Esophagus muscularis mucosa (tissue), 4 donors: ENCODE data around the gene CGB7. TPM values are rescaled to one million over a fixed set of nuclear protein-coding genes. Genes with fewer than 3 reads are reported as not detected.
"Not testable (repeated sequence)": the region's sequence is repeated elsewhere in the genome, so short reads cannot be mapped to it uniquely, and the experiment has no call there.

Source experiments
- DNase-seq: peaks from one replicate; pipeline ENCODE4 v3.0.0-alpha.2; 2017; ENCODE audit errors: extremely low spot score
- H3K27ac ChIP-seq, 4 donors: fragments of 200-600 bp; sonication (generic); replicated peaks in 1 of 4; 1 replicate in 3 of 4; 2 replicates in 1 of 4; pipeline ENCODE4 v1.5.1; 2016 to 2019; ENCODE audit warnings: mild to moderate bottlenecking in 1 of 4
- H3K27me3 ChIP-seq, 4 donors: fragments of 200-600 bp; sonication (generic); one replicate each; pipeline versions ENCODE4 v1.5.1 to v1.6.0; 2016 to 2019
- H3K36me3 ChIP-seq, 4 donors: fragments of 200-600 bp; sonication (generic); one replicate each; pipeline ENCODE4 v1.5.1; 2016 to 2019
- H3K4me1 ChIP-seq, 4 donors: fragments of 200-600 bp; sonication (generic); one replicate each; pipeline ENCODE4 v1.5.1; 2016 to 2019
- H3K4me3 ChIP-seq, 4 donors: fragments of 200-600 bp; sonication (generic); 1 replicate in 2 of 4; 2 replicates in 2 of 4; pipeline ENCODE4 v1.5.1; 2016 to 2019; ENCODE audit warnings: mild to moderate bottlenecking in 4 of 4, moderate library complexity in 1 of 4
- H3K9me3 ChIP-seq, 4 donors: fragments of 200-600 bp; sonication (generic); 1 replicate in 3 of 4; 2 replicates in 1 of 4; pipeline ENCODE4 v1.5.1; 2016 to 2019
- EP300 ChIP-seq: sonication (generic); formaldehyde crosslinking; IDR thresholded peaks from one replicate; pipeline ENCODE4 v1.6.1; 2017; ENCODE audit warnings: antibody characterized with exemption
- POLR2A ChIP-seq: fragments of 450-650 bp; IDR thresholded peaks from one replicate; pipeline ENCODE4 v1.6.1; 2017; ENCODE audit warnings: antibody characterized with exemption, moderate library complexity, mild to moderate bottlenecking, low read depth
- POLR2AphosphoS5 ChIP-seq, 2 donors: sonication (generic); formaldehyde crosslinking; IDR thresholded peaks; one replicate each; pipeline ENCODE4 v1.6.1; 2017; ENCODE audit warnings: antibody characterized with exemption in 2 of 2
- WGBS: methylation state at CpG from one replicate; pipeline ENCODE4 v1.1.5; 2018; 5-methylcytosine and 5-hydroxymethylcytosine counted together
- intact Hi-C: fragments of 100-400 bp; cut with DNase I; formaldehyde crosslinking; loops from one replicate; pipeline ENCODE4 v1.15.1; 2023
- total RNA-seq, 4 donors: library from RNA; depleted of rRNA; stranded (reverse); fragments of >200 nt; gene quantifications; one replicate each; pipeline versions ENCODE4 v1.1.0 to v1.2.1, GENCODE V29; 2016
- TF ChIP-seq, protein P1 (sequence below), 3 experiments: fragments of 200-600 bp in 2 of 3; fragments of 450-650 bp in 1 of 3; sonication (generic) in 2 of 3; IDR thresholded peaks; one replicate each; pipeline ENCODE4 v1.5.1; 2017 to 2019; ENCODE audit warnings: antibody characterized with exemption in 3 of 3, mild to moderate bottlenecking in 2 of 3, moderate library complexity in 1 of 3

The CGB7 gene
- total RNA-seq, 4 donors from 2014 or later = not detected

DNA sequence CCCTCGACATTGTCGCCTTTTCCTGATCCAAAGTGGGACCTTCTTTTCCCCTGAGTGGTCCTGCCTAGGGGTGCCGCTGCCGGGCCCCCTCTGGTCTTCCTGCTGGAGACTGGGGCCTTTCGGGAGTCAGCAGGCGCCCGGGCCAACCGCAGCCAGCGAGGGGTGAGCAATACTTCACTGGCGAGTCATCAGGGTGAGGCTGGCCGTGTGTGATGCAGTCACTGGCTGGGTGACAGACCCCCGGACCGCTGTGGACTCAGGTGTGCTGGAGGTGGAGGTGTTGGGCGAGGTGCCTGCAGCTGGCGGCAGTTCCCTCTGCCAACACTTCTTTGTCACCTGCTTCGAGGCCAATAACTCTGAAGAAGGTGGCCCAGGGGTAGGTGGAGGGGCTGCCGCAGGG is 15.4 kb downstream of the CGB7 start:
- H3K9me3 ChIP-seq = no peaks in the 10 kb centered on the region
- 80% methylated on average over 15 of the region's 17 CpGs for WGBS
- DNase-seq = no peak
- H3K27ac ChIP-seq = no peak overlapping the region
- H3K27me3 ChIP-seq = no peaks in the 10 kb centered on the region
- no peak overlapping the region for H3K4me3 ChIP-seq
- no peak for TF ChIP-seq EP300
- no peak for TF ChIP-seq POLR2AphosphoS5 (IDR thresholded peaks at IDR 0.05)
- TF ChIP-seq POLR2A = no peak
- TF ChIP-seq, protein P1, sequence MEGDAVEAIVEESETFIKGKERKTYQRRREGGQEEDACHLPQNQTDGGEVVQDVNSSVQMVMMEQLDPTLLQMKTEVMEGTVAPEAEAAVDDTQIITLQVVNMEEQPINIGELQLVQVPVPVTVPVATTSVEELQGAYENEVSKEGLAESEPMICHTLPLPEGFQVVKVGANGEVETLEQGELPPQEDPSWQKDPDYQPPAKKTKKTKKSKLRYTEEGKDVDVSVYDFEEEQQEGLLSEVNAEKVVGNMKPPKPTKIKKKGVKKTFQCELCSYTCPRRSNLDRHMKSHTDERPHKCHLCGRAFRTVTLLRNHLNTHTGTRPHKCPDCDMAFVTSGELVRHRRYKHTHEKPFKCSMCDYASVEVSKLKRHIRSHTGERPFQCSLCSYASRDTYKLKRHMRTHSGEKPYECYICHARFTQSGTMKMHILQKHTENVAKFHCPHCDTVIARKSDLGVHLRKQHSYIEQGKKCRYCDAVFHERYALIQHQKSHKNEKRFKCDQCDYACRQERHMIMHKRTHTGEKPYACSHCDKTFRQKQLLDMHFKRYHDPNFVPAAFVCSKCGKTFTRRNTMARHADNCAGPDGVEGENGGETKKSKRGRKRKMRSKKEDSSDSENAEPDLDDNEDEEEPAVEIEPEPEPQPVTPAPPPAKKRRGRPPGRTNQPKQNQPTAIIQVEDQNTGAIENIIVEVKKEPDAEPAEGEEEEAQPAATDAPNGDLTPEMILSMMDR (IDR thresholded peaks at IDR 0.05) = no peak
- no peaks in the 10 kb centered on the region for H3K4me1 ChIP-seq
- no peaks in the 10 kb centered on the region for H3K36me3 ChIP-seq
- intact Hi-C loops = no loop called here

GRCh38 chr19:49039736-49040135 is 17.8 kb downstream of the CGB7 start:
- H3K4me1 ChIP-seq, H3K4me3 ChIP-seq, H3K27ac ChIP-seq, H3K27me3 ChIP-seq, intact Hi-C loops, DNase-seq, H3K9me3 ChIP-seq, H3K36me3 ChIP-seq: not testable (repeated sequence)
- WGBS = 81% methylated on average over 9 of the region's 9 CpGs

DNA sequence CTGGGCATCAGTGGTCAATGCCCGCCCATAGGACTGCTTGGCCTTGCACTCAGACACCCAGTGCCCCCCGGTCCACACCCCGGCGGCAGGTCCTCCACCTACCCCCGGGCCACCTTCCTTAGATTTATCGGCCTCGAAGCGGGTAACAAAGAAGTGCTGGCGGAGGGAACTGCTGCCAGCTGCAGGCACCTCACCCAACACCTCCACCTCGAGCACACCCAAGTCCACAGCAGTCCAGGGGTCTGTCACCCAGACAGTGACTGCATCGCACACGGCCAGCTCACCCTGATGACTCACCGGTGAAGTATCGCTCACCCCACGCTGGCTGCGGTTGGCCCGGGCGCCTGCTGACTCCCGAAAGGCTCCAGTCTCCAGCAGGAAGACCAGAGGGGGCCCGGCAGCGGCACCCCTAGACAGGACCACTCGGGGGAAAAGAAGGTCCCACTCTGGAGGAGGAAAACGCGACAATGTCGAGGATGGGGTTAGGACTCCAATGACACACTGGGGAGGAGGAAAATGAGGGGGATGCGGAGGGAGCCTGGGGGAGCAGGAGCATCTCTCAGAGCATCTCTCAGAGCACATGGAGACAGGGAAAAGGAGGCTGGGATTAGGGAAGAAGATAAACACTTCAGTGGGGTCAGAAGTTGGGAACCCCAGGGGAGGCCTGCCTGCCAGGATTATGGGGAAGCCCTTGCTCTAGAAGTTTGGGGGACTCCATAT is 18.8 kb downstream of the CGB7 start:
- H3K4me3 ChIP-seq, H3K4me1 ChIP-seq, H3K27me3 ChIP-seq, H3K36me3 ChIP-seq, H3K9me3 ChIP-seq, intact Hi-C loops, H3K27ac ChIP-seq, DNase-seq: not testable (repeated sequence)
- 85% methylated on average over 14 of the region's 26 CpGs for WGBS

GRCh38 chr19:49038111-49038510 is 19.4 kb downstream of the CGB7 start:
- intact Hi-C loops, DNase-seq, H3K27me3 ChIP-seq, H3K4me1 ChIP-seq, H3K4me3 ChIP-seq, H3K36me3 ChIP-seq, H3K27ac ChIP-seq, H3K9me3 ChIP-seq: not testable (repeated sequence)
- 97% methylated on average over 6 of the region's 8 CpGs for WGBS

DNA sequence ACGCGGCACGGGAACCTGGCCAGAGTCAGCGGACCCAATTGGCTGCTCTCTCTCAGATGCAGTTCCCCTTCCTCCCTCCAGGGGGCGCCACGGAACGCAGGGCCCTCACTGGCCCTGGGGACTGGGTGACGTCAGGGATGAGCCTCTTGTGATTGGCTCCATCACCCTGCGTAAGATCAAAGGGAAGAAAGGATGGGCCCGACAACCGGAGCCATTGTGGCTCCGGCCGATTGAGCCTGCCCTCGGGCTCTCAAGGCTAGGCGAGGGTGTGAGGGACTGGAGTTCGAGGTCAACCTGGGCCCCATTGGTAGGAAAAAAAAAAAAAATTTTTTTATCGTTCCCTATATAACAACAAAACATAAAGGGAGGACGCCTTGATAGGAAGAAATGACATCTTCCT is 20.7 kb downstream of the CGB7 start, which contains the start of gene CGB1:
Gene CGB1, minus strand, starts transcription at position 81 of the 400 bp plus-strand sequence. CDS start 184 bp downstream, outside the sequence.
- H3K27ac ChIP-seq, H3K36me3 ChIP-seq, H3K27me3 ChIP-seq, H3K4me3 ChIP-seq, H3K9me3 ChIP-seq, H3K4me1 ChIP-seq, intact Hi-C loops, DNase-seq: not testable (repeated sequence)
- TF ChIP-seq, protein P1 (IDR thresholded peaks at IDR 0.05) = peak in 1 of 3 experiments; percentile 10
- WGBS = 58% methylated on average over 16 of the region's 18 CpGs

GRCh38 chr19:49031642-49032301 is 25.8 kb downstream of the CGB7 start, which contains the start of gene CGB2:
Gene CGB2, plus strand, starts transcription at chr19:49031890. Its CDS starts 206 bp downstream, at chr19:49032096.
- DNase-seq, H3K9me3 ChIP-seq, H3K4me3 ChIP-seq, H3K4me1 ChIP-seq, H3K27me3 ChIP-seq, H3K36me3 ChIP-seq, intact Hi-C loops, H3K27ac ChIP-seq: not testable (repeated sequence)
- WGBS = 17% methylated on average over 24 of the region's 28 CpGs
- TF ChIP-seq, protein P1 (IDR thresholded peaks at IDR 0.05) = peak in 1 of 3 experiments; percentile 17

DNA sequence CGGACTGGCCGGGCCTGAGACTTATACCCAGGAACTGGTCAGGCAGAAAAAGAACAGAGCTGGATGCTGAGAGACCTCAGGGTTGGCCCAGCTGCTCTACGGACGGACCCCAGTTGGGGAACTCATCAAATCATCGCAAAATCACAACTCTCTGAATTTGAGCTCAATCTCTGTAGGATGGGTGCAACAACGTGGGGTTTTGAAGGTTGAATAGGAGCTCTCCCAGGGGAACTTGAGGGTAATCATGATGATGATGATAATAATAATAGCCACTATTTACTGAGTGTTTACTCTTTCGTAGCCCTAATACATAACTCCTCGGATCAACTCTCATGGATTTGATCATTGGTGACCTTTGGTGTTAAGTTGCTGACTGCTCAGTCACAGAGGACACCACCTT is 27.2 kb downstream of the CGB7 start:
- H3K36me3 ChIP-seq, H3K27me3 ChIP-seq, H3K9me3 ChIP-seq, H3K27ac ChIP-seq, intact Hi-C loops, H3K4me3 ChIP-seq, H3K4me1 ChIP-seq, DNase-seq: not testable (repeated sequence)
- 80% methylated on average over 2 of the region's 8 CpGs for WGBS

- H3K27me3 ChIP-seq, H3K4me1 ChIP-seq, H3K27ac ChIP-seq, H3K9me3 ChIP-seq, DNase-seq, H3K36me3 ChIP-seq, H3K4me3 ChIP-seq, intact Hi-C loops: not testable (repeated sequence)
- 88% methylated on average over 13 of the region's 14 CpGs for WGBS
Observed at GRCh38 chr19:49029749-49030148, 27.8 kb downstream of the CGB7 start.

DNA sequence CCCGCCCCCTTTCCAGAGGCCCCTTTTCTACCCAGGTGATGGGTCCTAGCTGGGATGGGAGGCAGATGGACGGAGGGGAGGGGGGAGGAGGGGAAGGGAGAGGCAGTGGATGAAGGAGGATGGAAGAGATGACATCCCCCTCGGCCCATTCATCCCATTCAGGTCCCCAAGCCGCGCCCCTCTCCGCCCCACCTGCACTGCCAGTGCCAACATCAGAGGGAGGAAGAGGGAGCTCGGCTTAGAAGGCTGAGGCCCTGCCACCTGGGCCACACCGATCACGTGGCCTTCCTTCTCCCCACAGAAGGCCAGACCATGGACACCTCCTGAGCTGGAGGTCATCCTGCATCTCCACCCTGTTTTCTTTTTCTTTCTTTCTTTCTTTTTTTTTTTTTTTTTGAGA is 28.9 kb downstream of the CGB7 start:
- DNase-seq, H3K9me3 ChIP-seq, H3K27ac ChIP-seq, H3K4me3 ChIP-seq, H3K36me3 ChIP-seq, H3K27me3 ChIP-seq, H3K4me1 ChIP-seq, intact Hi-C loops: not testable (repeated sequence)
- 83% methylated on average over 9 of the region's 9 CpGs for WGBS
